ENCODE measurements around the gene SPOP.

- TF ChIP-seq CTCF (IDR thresholded peaks at IDR 0.05 in 4 of 5, conservative IDR thresholded peaks at IDR 0.05 in 1 of 5) = peak in 2 of 5 experiments; percentile 10 to 26
- TF ChIP-seq POLR2A (IDR thresholded peaks at IDR 0.05) = no peak
Measured at GRCh38 chr17:49603720-49604119, 74.2 kb downstream of the SPOP start.

All from gastrocnemius medialis (tissue), 4 donors.